Fibroblast of lung (primary cell): ENCODE results near the gene SLC39A8. TPM values are rescaled to one million over a fixed set of nuclear protein-coding genes. Genes with fewer than 3 reads are reported as not detected.

Source experiments
- DNase-seq, 2 donors: peaks; one replicate each; pipeline versions ENCODE4 v3.0.0 to v3.0.0-alpha.2; 2010; ENCODE audit warnings: low read depth in 2 of 2
- H2AFZ ChIP-seq: 2 replicates; pipeline ENCODE4 v1.5.1; 2012; ENCODE audit warnings: low read length, control low read depth, inconsistent platforms
- H3K27ac ChIP-seq: 2 replicates; pipeline ENCODE4 v1.5.1; 2011; ENCODE audit warnings: low read length, control low read depth; ENCODE audit not compliant: insufficient read depth
- H3K27me3 ChIP-seq: 2 replicates; pipeline ENCODE4 v1.5.1; 2011; ENCODE audit warnings: mild to moderate bottlenecking, low read length; ENCODE audit not compliant: control insufficient read depth, insufficient read depth
- H3K36me3 ChIP-seq: 2 replicates; pipeline ENCODE4 v1.5.1; 2011; ENCODE audit warnings: low read length; ENCODE audit not compliant: control insufficient read depth, insufficient read depth
- H3K4me1 ChIP-seq: 2 replicates; pipeline ENCODE4 v1.5.1; 2011; ENCODE audit warnings: low read length; ENCODE audit not compliant: control insufficient read depth, insufficient read depth; ENCODE audit errors: extremely low read depth
- H3K4me2 ChIP-seq: 2 replicates; pipeline ENCODE4 v1.5.1; 2011; ENCODE audit warnings: low read length, control low read depth; ENCODE audit not compliant: insufficient read depth; ENCODE audit errors: extremely low read depth
- H3K4me3 ChIP-seq, 4 experiments: fragments of 200-600 bp in 1 of 4; sonication (generic) in 1 of 4; replicated peaks in 1 of 4; 2 replicates each; pipeline ENCODE4 v1.5.1; 2011 to 2016; ENCODE audit warnings: low read length in 4 of 4, low read depth in 3 of 4, mild to moderate bottlenecking in 3 of 4, control low read depth in 2 of 4, inconsistent platforms in 1 of 4, mixed read lengths in 1 of 4; ENCODE audit not compliant: insufficient read depth in 1 of 4; ENCODE audit errors: control extremely low read depth in 1 of 4
- H3K79me2 ChIP-seq: 2 replicates; pipeline ENCODE4 v1.5.1; 2012; ENCODE audit warnings: mild to moderate bottlenecking, low read length, inconsistent platforms; ENCODE audit not compliant: control insufficient read depth, insufficient read depth
- H3K9ac ChIP-seq: 2 replicates; pipeline ENCODE4 v1.5.1; 2011; ENCODE audit warnings: mild to moderate bottlenecking, low read length, control low read depth; ENCODE audit not compliant: insufficient read depth
- H3K9me3 ChIP-seq: 2 replicates; pipeline ENCODE4 v1.5.1; 2012; ENCODE audit warnings: low read depth, low read length; ENCODE audit not compliant: control insufficient read depth, insufficient read depth
- H4K20me1 ChIP-seq: 2 replicates; pipeline ENCODE4 v1.5.1; 2011; ENCODE audit warnings: low read length; ENCODE audit not compliant: control insufficient read depth, insufficient read depth; ENCODE audit errors: extremely low read depth
- CTCF ChIP-seq, 2 donors: IDR thresholded peaks in 1 of 2; conservative IDR thresholded peaks in 1 of 2; 1 replicate in 1 of 2; 2 replicates in 1 of 2; pipeline ENCODE4 v1.5.1; 2011 to 2012; ENCODE audit warnings: low read length in 2 of 2, control low read depth in 1 of 2, inconsistent platforms in 1 of 2, low read depth in 1 of 2, mild to moderate bottlenecking in 1 of 2
- EZH2 ChIP-seq: IDR thresholded peaks from 2 replicates; pipeline ENCODE4 v1.5.1; 2012; ENCODE audit warnings: low read length, control low read depth, mild to moderate bottlenecking; ENCODE audit errors: missing control alignments
- polyA plus RNA-seq, 2 donors: library from polyadenylated mRNA; depleted of rRNA in 1 of 2; stranded (reverse) in 1 of 2; unstranded in 1 of 2; fragments of >200 nt; gene quantifications; 2 replicates each; pipeline ENCODE4 v1.2.1, GENCODE V29; 2011 to 2012; ENCODE audit warnings: missing spikeins in 1 of 2
- total RNA-seq: library from RNA; depleted of rRNA; stranded (reverse); fragments of >200 nt; gene quantifications from 2 replicates; pipeline ENCODE4 v1.2.1, GENCODE V29; 2014

SLC39A8 gene
- total and polyA plus RNA-seq, 2 donors (not counting 1 experiment from before 2014, with no cell fraction given): 0.72 to 4.5 TPM

DNA sequence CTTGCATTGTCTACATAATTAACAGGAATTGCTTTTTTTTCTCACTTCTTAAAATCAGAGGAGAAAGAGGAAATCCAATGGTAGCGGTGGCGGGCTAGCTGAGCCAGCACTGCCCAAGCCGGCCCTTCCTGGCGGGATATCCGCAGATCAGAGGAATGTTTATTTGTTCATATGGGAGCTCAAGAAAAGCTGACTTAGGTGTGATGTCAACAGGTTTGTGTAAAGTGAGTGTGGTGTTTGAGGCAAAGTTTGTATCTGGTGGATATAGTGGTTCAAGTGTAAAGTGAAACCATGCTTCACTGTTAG lies 466 bp upstream of the SLC39A8 start:
- H4K20me1 ChIP-seq: no peaks in the 10 kb centered on the region
- peak overlapping the region; percentile 98 for H3K4me2 ChIP-seq
- H3K4me3 ChIP-seq: peak overlapping the region; percentile 75 to 90 (median 78)
- no peaks in the 10 kb centered on the region for H3K36me3 ChIP-seq
- H3K27me3 ChIP-seq: peaks cover 2% of the 10 kb centered on the region
- no peaks in the 10 kb centered on the region for H3K4me1 ChIP-seq
- peak in 1 of 2 donors; percentile 6 for DNase-seq
- H3K9me3 ChIP-seq: no peaks in the 10 kb centered on the region
- H3K27ac ChIP-seq: no peak overlapping the region
- H3K79me2 ChIP-seq: no peaks in the 10 kb centered on the region
- H2AFZ ChIP-seq: peak overlapping the region; percentile 78
- H3K9ac ChIP-seq: no peak overlapping the region
- TF ChIP-seq EZH2 (no peak), CTCF (conservative IDR thresholded peaks at IDR 0.05 in 1 of 2, IDR thresholded peaks at IDR 0.05 in 1 of 2; ENCODE audit: low read depth in 1 of 2, low read length in 2 of 2) (no peak)

DNA sequence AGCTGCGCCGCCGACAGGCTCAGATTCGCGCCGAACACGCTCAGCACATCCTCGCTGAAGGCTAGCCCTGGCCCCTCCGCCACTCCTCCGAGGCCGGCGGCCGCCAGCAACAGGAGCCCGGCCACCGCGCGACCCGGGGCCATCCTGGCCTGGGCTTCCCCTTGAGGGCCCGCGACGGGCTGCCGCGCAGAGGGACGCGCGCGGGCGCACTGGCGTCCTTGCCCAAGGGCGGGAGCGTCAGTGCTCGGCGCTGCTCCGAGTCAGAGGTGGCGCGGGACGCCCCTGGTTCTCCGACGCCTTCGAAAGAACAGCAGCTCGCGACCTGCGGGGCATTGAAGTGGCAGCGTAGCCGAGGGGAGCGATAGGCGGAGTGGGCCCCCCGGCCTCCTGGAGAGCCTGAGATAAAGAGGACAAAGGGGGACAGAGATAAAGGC lies 745 bp downstream of the SLC39A8 start:
- peak; percentile 18 to 69 for DNase-seq
- peak overlapping the region; percentile 98 for H3K4me2 ChIP-seq
- H4K20me1 ChIP-seq: no peaks in the 10 kb centered on the region
- H3K9me3 ChIP-seq: no peaks in the 10 kb centered on the region
- no peak for TF ChIP-seq EZH2
- TF ChIP-seq CTCF (conservative IDR thresholded peaks at IDR 0.05 in 1 of 2, IDR thresholded peaks at IDR 0.05 in 1 of 2; ENCODE audit: low read depth in 1 of 2, low read length in 2 of 2): no peak
- H3K79me2 ChIP-seq: no peaks in the 10 kb centered on the region
- no peak overlapping the region for H3K9ac ChIP-seq
- no peak overlapping the region for H3K27ac ChIP-seq
- H3K36me3 ChIP-seq: no peaks in the 10 kb centered on the region
- no peaks in the 10 kb centered on the region for H3K27me3 ChIP-seq
- H3K4me3 ChIP-seq: peak overlapping the region; percentile 75 to 90 (median 78)
- H2AFZ ChIP-seq: peak overlapping the region; percentile 98
- no peaks in the 10 kb centered on the region for H3K4me1 ChIP-seq

GRCh38 chr4:102343964-102344519 lies 1.2 kb downstream of the SLC39A8 start:
- H3K9me3 ChIP-seq: no peaks in the 10 kb centered on the region
- no peak overlapping the region for H3K9ac ChIP-seq
- no peaks in the 10 kb centered on the region for H4K20me1 ChIP-seq
- H3K36me3 ChIP-seq: no peaks in the 10 kb centered on the region
- no peak overlapping the region for H3K27ac ChIP-seq
- TF ChIP-seq EZH2: no peak
- no peak for TF ChIP-seq CTCF (conservative IDR thresholded peaks at IDR 0.05 in 1 of 2, IDR thresholded peaks at IDR 0.05 in 1 of 2; ENCODE audit: low read depth in 1 of 2, low read length in 2 of 2)
- H3K4me1 ChIP-seq: no peaks in the 10 kb centered on the region
- no peaks in the 10 kb centered on the region for H3K79me2 ChIP-seq
- H3K27me3 ChIP-seq: no peaks in the 10 kb centered on the region
- peak overlapping the region; percentile 98 for H2AFZ ChIP-seq
- peak in 1 of 2 donors; percentile 7 for DNase-seq
- peak overlapping the region; percentile 98 for H3K4me2 ChIP-seq
- peak overlapping the region; percentile 52 to 81 (median 75) for H3K4me3 ChIP-seq
